ENCODE measurements around the gene C1orf167.
A peak's percentile ranks its signal among the peaks of the same experiment; 100 is the strongest.

The C1orf167 gene

DNA sequence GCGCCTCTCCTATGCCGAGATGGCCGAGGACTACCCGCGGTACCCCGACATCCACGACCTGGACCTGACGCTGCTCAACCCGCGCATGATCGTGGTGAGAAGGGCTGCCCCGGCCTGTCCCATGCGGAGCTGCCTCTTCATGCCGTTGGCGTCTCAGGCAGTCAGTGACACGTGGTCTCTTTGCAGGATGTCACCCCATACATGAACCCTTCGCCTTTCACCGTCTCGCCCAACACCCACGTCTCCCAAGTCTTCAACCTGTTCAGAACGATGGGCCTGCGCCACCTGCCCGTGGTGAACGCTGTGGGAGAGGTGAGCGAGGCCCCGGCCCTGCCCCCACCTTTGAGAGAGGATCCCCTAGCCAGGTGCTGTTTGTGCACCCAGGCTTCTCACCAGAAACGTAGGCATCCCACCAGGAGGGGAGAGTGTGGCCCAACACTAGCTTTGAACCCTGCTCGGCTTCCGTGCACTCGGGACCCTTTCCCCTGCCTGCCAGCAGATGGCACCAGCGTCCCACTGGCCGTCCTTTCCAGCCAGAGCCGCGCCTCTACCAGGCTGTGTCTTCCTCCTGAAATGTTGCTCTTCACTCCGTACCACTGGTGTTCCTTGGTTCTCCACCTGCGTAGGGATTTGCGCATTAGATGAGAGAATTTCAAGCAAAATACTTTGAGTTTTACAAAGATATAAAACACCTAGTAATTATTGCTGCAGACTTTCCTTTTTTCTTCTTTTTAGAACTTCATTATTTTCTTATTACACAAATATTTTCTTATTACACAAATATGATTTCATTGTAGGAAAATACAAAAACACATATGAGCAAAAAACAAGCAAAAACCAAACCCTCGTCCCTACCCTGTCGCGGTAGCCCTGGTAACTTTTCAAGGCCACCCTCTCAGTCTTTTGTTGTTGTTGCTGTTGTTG lies 76.6 kb downstream of the C1orf167 start:
- peak; percentile 82 for DNase-seq
